ENCODE results near the gene RBMS2.

- TF ChIP-seq POLR2A (IDR thresholded peaks at IDR 0.05): no peak
- no peak for TF ChIP-seq CTCF (IDR thresholded peaks at IDR 0.05)
- no peak for TF ChIP-seq POLR2AphosphoS5 (IDR thresholded peaks at IDR 0.05)
Measured at GRCh38 chr12:56602239-56602638, 80.6 kb downstream of the RBMS2 start.

Data from upper lobe of left lung (tissue), 4 donors.